ENCODE results near the gene PSKH1. TPM values are rescaled to one million over a fixed set of nuclear protein-coding genes. Genes with fewer than 3 reads are reported as not detected.
A peak's percentile ranks its signal among the peaks of the same experiment; 100 is the strongest.

The PSKH1 gene
- polyA plus RNA-seq, 4 donors: 13.8 to 29.2 (median 23.6) TPM

- Histone ChIP-seq H3K36me3 (ENCODE audit: control insufficient read depth in 3 of 3, insufficient read depth in 2 of 3, low read depth in 1 of 3, low read length in 3 of 3) (peaks cover 20 to 89% (median 46%) of the 10 kb centered on the region in 3 donors), H3K27ac (ENCODE audit: low read depth in 1 of 3, low read length in 2 of 3) (no peak overlapping the region), H3K4me3 (ENCODE audit: low read depth in 1 of 3, low read length in 3 of 3) (no peak overlapping the region), H3K27me3 (ENCODE audit: control insufficient read depth in 3 of 3, insufficient read depth in 3 of 3, low read length in 3 of 3) (no peaks in the 10 kb centered on the region), H3K4me1 (ENCODE audit: control insufficient read depth in 3 of 3, insufficient read depth in 2 of 3, low read depth in 1 of 3, low read length in 2 of 3) (peaks cover 0 to 31% (median 3%) of the 10 kb centered on the region in 3 donors), H3K9me3 (ENCODE audit: control insufficient read depth in 2 of 2, insufficient read depth in 1 of 2, low read depth in 1 of 2, low read length in 1 of 2) (no peaks in the 10 kb centered on the region)
- WGBS, 3 donors: 90 to 97% (median 94%) methylated on average over 12 of the region's 12 CpGs
- FAIRE-seq (no peak), DNase-seq (no peak)
Observed at GRCh38 chr16:67879462-67879861, 13.6 kb upstream of the PSKH1 start.

DNA sequence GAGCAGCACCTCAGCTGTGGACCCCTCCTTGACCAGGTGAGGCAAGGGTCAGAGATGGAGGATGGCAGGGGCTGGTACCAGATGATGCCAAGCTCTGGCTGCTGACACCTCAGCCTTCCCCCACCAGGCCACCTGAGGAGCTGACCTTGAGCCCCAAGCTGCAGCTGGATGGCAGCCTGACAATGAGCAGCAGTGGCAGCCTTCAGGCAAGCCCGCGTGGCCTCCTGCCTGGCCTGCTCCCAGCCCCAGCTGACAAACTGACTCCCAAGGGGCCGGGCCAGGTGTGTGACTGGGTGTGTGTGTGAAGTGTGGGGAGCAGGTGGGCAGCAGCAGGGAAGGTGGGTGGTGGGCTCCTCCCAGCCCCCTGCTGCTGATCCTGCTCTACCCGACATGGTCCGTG is 13.1 kb upstream of the PSKH1 start:
- peaks cover 20 to 94% (median 46%) of the 10 kb centered on the region in 3 donors for H3K36me3 ChIP-seq (ENCODE audit: control insufficient read depth in 3 of 3, insufficient read depth in 2 of 3, low read depth in 1 of 3, low read length in 3 of 3)

DNA sequence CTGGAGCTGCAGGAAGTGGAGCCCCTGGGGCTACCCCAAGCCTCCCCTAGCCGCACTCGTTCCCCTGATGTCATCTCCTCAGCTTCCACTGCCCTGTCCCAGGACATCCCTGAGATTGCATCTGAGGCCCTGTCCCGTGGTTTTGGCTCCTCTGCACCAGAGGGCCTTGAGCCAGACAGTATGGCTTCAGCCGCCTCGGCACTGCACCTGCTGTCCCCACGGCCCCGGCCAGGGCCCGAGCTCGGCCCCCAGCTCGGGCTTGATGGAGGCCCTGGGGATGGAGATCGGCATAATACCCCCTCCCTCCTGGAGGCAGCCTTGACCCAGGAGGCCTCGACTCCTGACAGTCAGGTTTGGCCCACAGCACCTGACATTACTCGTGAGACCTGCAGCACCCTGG is 12.5 kb upstream of the PSKH1 start:
- no peak for DNase-seq
- Histone ChIP-seq H3K27me3 (ENCODE audit: control insufficient read depth in 3 of 3, insufficient read depth in 3 of 3, low read length in 3 of 3) (no peaks in the 10 kb centered on the region), H3K36me3 (ENCODE audit: control insufficient read depth in 3 of 3, insufficient read depth in 2 of 3, low read depth in 1 of 3, low read length in 3 of 3) (peaks cover 22 to 100% (median 46%) of the 10 kb centered on the region in 3 donors), H3K9me3 (ENCODE audit: control insufficient read depth in 2 of 2, insufficient read depth in 1 of 2, low read depth in 1 of 2, low read length in 1 of 2) (no peaks in the 10 kb centered on the region), H3K4me3 (ENCODE audit: low read depth in 1 of 3, low read length in 3 of 3) (no peak overlapping the region), H3K4me1 (ENCODE audit: control insufficient read depth in 3 of 3, insufficient read depth in 2 of 3, low read depth in 1 of 3, low read length in 2 of 3) (peaks cover 0 to 24% (median 0%) of the 10 kb centered on the region in 3 donors), H3K27ac (ENCODE audit: low read depth in 1 of 3, low read length in 2 of 3) (no peak overlapping the region)
- no peak for FAIRE-seq
- WGBS, 3 donors: 93 to 95% (median 95%) methylated on average over 13 of the region's 13 CpGs

More for the DNA sequence above, 13.1 kb upstream of the PSKH1 start:
- Histone ChIP-seq H3K27me3 (ENCODE audit: control insufficient read depth in 3 of 3, insufficient read depth in 3 of 3, low read length in 3 of 3) (no peaks in the 10 kb centered on the region), H3K4me1 (ENCODE audit: control insufficient read depth in 3 of 3, insufficient read depth in 2 of 3, low read depth in 1 of 3, low read length in 2 of 3) (peaks cover 0 to 30% (median 0%) of the 10 kb centered on the region in 3 donors), H3K9me3 (ENCODE audit: control insufficient read depth in 2 of 2, insufficient read depth in 1 of 2, low read depth in 1 of 2, low read length in 1 of 2) (no peaks in the 10 kb centered on the region), H3K27ac (ENCODE audit: low read depth in 1 of 3, low read length in 2 of 3) (no peak overlapping the region), H3K4me3 (ENCODE audit: low read depth in 1 of 3, low read length in 3 of 3) (no peak overlapping the region)
- DNase-seq (no peak), FAIRE-seq (no peak)
- WGBS, 3 donors: 86 to 92% (median 89%) methylated on average over 3 to 5 of the region's 5 CpGs

DNA sequence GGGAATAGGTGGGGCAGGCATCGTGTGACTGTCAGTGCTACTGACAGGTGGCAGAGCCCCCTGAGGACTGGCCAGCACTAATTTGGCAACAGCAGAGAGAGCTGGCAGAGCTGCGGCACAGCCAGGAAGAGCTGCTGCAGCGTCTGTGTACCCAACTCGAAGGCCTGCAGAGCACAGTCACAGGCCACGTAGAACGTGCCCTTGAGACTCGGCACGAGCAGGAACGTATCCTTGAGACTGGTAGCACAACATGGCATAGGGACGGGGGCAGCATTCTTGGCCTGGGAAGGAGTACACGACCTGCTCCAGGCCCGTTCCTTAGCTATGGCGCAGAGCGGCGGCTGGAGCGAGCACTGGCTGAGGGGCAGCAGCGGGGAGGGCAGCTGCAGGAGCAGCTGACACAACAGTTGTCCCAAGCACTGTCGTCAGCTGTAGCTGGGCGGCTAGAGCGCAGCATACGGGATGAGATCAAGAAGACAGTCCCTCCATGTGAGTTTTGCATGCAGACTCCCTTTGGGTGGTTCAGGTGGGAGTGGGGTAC is 11.4 kb upstream of the PSKH1 start:
- Histone ChIP-seq H3K4me1 (ENCODE audit: control insufficient read depth in 3 of 3, insufficient read depth in 2 of 3, low read depth in 1 of 3, low read length in 2 of 3) (peaks cover 0 to 24% (median 0%) of the 10 kb centered on the region in 3 donors), H3K9me3 (ENCODE audit: control insufficient read depth in 2 of 2, insufficient read depth in 1 of 2, low read depth in 1 of 2, low read length in 1 of 2) (no peaks in the 10 kb centered on the region), H3K4me3 (ENCODE audit: low read depth in 1 of 3, low read length in 3 of 3) (no peak overlapping the region), H3K36me3 (ENCODE audit: control insufficient read depth in 3 of 3, insufficient read depth in 2 of 3, low read depth in 1 of 3, low read length in 3 of 3) (peaks cover 22 to 100% (median 46%) of the 10 kb centered on the region in 3 donors), H3K27ac (ENCODE audit: low read depth in 1 of 3, low read length in 2 of 3) (peak overlapping the region in 1 of 3 donors; percentile 82), H3K27me3 (ENCODE audit: control insufficient read depth in 3 of 3, insufficient read depth in 3 of 3, low read length in 3 of 3) (no peaks in the 10 kb centered on the region)
- DNase-seq (no peak), FAIRE-seq (no peak)
- 92 to 94% (median 93%) methylated on average over 21 of the region's 21 CpGs for WGBS, 3 donors

DNA sequence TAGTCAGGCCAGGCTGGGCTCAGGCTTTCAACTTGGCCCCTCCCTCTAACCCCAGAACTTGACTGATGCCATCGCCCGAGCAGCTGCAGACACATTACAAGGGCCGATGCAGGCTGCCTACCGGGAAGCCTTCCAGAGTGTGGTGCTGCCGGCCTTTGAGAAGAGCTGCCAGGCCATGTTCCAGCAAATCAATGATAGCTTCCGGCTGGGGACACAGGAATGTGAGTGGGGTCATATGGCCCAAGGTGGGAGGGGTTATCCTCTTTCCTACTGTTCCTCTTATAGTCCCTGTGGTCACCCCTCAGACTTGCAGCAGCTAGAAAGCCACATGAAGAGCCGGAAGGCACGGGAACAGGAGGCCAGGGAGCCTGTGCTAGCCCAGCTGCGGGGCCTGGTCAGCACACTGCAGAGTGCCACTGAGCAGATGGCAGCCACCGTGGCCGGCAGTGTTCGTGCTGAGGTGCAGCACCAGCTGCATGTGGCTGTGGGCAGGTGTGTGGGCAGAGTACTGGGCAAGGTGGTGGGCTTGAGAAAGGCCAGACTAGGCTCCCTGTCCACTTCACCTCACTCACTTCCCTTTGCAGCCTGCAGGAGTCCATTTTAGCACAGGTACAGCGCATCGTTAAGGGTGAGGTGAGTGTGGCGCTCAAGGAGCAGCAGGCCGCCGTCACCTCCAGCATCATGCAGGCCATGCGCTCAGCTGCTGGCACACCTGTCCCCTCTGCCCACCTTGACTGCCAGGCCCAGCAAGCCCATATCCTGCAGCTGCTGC is 10.5 kb upstream of the PSKH1 start:
- WGBS, 3 donors: 74 to 83% (median 82%) methylated on average over 18 of the region's 18 CpGs
- FAIRE-seq: no peak

DNA sequence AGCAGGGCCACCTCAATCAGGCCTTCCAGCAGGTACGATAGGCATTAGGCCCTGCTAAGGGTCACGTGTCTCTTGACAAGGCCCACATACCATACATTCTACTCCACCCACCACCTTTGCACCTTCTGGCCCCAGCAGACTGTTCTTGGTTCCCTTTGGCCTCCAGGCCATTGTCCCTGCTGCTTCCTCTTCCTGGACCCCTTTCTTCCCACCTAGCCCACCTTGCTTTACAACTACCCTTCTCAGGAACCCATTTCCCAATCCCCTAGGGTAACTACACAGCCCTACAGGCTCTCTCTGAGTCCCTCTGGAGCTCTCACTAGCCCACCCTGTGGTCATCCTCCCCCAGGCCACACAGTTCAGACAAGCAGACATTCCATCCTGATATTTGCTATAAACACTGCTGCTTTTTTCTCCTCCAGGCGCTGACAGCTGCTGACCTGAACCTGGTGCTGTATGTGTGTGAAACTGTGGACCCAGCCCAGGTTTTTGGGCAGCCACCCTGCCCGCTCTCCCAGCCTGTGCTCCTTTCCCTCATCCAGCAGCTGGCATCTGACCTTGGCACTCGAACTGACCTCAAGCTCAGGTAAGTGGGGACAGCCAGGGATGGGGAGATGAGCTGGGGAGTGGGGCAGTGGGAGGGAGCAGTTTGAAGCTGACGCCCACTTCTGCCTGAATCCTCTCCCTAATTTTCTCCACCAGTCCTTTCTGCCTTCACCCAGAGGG is 9.7 kb upstream of the PSKH1 start:
- no peaks in the 10 kb centered on the region for H3K27me3 ChIP-seq (ENCODE audit: control insufficient read depth in 3 of 3, insufficient read depth in 3 of 3, low read length in 3 of 3)
- no peak overlapping the region for H3K4me3 ChIP-seq (ENCODE audit: low read depth in 1 of 3, low read length in 3 of 3)
- H3K9me3 ChIP-seq (ENCODE audit: control insufficient read depth in 2 of 2, insufficient read depth in 1 of 2, low read depth in 1 of 2, low read length in 1 of 2): no peaks in the 10 kb centered on the region
- WGBS, 3 donors: 44 to 62% (median 56%) methylated on average over 5 to 6 of the region's 6 CpGs
- H3K36me3 ChIP-seq (ENCODE audit: control insufficient read depth in 3 of 3, insufficient read depth in 2 of 3, low read depth in 1 of 3, low read length in 3 of 3): peaks cover 17 to 90% (median 40%) of the 10 kb centered on the region in 3 donors
- peak overlapping the region; percentile 36 to 82 (median 62) for H3K27ac ChIP-seq (ENCODE audit: low read depth in 1 of 3, low read length in 2 of 3)
- FAIRE-seq: no peak
- H3K4me1 ChIP-seq (ENCODE audit: control insufficient read depth in 3 of 3, insufficient read depth in 2 of 3, low read depth in 1 of 3, low read length in 2 of 3): peaks cover 0 to 24% (median 0%) of the 10 kb centered on the region in 3 donors
- DNase-seq: peak; percentile 85 to 87

More for the DNA sequence above, 10.5 kb upstream of the PSKH1 start:
- peaks cover 22 to 96% (median 46%) of the 10 kb centered on the region in 3 donors for H3K36me3 ChIP-seq (ENCODE audit: control insufficient read depth in 3 of 3, insufficient read depth in 2 of 3, low read depth in 1 of 3, low read length in 3 of 3)
- H3K4me3 ChIP-seq (ENCODE audit: low read depth in 1 of 3, low read length in 3 of 3): no peak overlapping the region
- H3K4me1 ChIP-seq (ENCODE audit: control insufficient read depth in 3 of 3, insufficient read depth in 2 of 3, low read depth in 1 of 3, low read length in 2 of 3): peaks cover 0 to 24% (median 0%) of the 10 kb centered on the region in 3 donors
- H3K27ac ChIP-seq (ENCODE audit: low read depth in 1 of 3, low read length in 2 of 3): peak overlapping the region in 2 of 3 donors; percentile 32 to 82
- DNase-seq: no peak
- H3K9me3 ChIP-seq (ENCODE audit: control insufficient read depth in 2 of 2, insufficient read depth in 1 of 2, low read depth in 1 of 2, low read length in 1 of 2): no peaks in the 10 kb centered on the region
- H3K27me3 ChIP-seq (ENCODE audit: control insufficient read depth in 3 of 3, insufficient read depth in 3 of 3, low read length in 3 of 3): no peaks in the 10 kb centered on the region

DNA sequence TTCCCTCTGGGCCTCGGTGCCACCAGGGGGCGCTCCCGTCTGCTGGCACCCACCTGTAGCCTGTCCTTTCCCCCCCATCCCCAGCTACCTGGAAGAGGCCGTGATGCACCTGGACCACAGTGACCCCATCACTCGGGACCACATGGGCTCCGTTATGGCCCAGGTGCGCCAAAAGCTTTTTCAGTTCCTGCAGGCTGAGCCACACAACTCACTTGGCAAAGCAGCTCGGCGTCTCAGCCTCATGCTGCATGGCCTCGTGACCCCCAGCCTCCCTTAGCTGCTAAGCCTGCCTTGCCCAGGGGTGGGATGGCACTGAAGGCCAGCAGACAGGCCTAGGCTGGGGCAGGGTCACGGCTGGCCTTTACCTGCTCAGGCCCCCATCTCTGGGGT is 9.2 kb upstream of the PSKH1 start:
- Histone ChIP-seq H3K27me3 (ENCODE audit: control insufficient read depth in 3 of 3, insufficient read depth in 3 of 3, low read length in 3 of 3) (no peaks in the 10 kb centered on the region), H3K9me3 (ENCODE audit: control insufficient read depth in 2 of 2, insufficient read depth in 1 of 2, low read depth in 1 of 2, low read length in 1 of 2) (no peaks in the 10 kb centered on the region), H3K4me3 (ENCODE audit: low read depth in 1 of 3, low read length in 3 of 3) (no peak overlapping the region), H3K4me1 (ENCODE audit: control insufficient read depth in 3 of 3, insufficient read depth in 2 of 3, low read depth in 1 of 3, low read length in 2 of 3) (peaks cover 0 to 24% (median 0%) of the 10 kb centered on the region in 3 donors), H3K27ac (ENCODE audit: low read depth in 1 of 3, low read length in 2 of 3) (peak overlapping the region in 2 of 3 donors; percentile 36 to 82), H3K36me3 (ENCODE audit: control insufficient read depth in 3 of 3, insufficient read depth in 2 of 3, low read depth in 1 of 3, low read length in 3 of 3) (peaks cover 17 to 87% (median 35%) of the 10 kb centered on the region in 3 donors)
- FAIRE-seq (no peak), DNase-seq (peak; percentile 54 to 73)
- WGBS, 3 donors: 53 to 60% (median 54%) methylated on average over 11 of the region's 11 CpGs

GRCh38 chr16:67884684-67885083 is 8.4 kb upstream of the PSKH1 start, which contains the start of gene NRN1L:
Gene NRN1L, plus strand, starts transcription at chr16:67884885. Its CDS starts 19 bp downstream, at chr16:67884904.
- Histone ChIP-seq H3K27ac (ENCODE audit: low read depth in 1 of 3, low read length in 2 of 3) (peak within 1 kb of the TSS in 2 of 3 donors; percentile 36 to 82), H3K27me3 (ENCODE audit: control insufficient read depth in 3 of 3, insufficient read depth in 3 of 3, low read length in 3 of 3) (no peaks in the 10 kb centered on the region), H3K4me1 (ENCODE audit: control insufficient read depth in 3 of 3, insufficient read depth in 2 of 3, low read depth in 1 of 3, low read length in 2 of 3) (peaks cover 0 to 24% (median 0%) of the 10 kb centered on the region in 3 donors), H3K9me3 (ENCODE audit: control insufficient read depth in 2 of 2, insufficient read depth in 1 of 2, low read depth in 1 of 2, low read length in 1 of 2) (no peaks in the 10 kb centered on the region), H3K4me3 (ENCODE audit: low read depth in 1 of 3, low read length in 3 of 3) (no peak within 1 kb of the TSS), H3K36me3 (ENCODE audit: control insufficient read depth in 3 of 3, insufficient read depth in 2 of 3, low read depth in 1 of 3, low read length in 3 of 3) (peaks cover 9 to 79% (median 28%) of the 10 kb centered on the region in 3 donors)
- FAIRE-seq (no peak), DNase-seq (peak; percentile 31 to 57)
- WGBS, 3 donors: 53 to 73% (median 61%) methylated on average over 22 of the region's 22 CpGs

Measured in small intestine (tissue), 7 donors.